Renal pelvis (tissue), 3 donors: ENCODE data around the gene DCAF8L1. TPM values are rescaled to one million over a fixed set of nuclear protein-coding genes. Genes with fewer than 3 reads are reported as not detected.

Experiments used
- polyA plus RNA-seq, 3 donors: library from polyadenylated mRNA; unstranded; fragments of 120-200 nt; gene quantifications; one replicate each; pipeline ENCODE4 v1.2.1, GENCODE V29; 2013; ENCODE audit not compliant: insufficient read length in 3 of 3

Gene DCAF8L1
- polyA plus RNA-seq, 3 donors, result not detected

Other genes with a start within 250 kb of the DCAF8L1 start
- not detected for gene MAGEB10, start 173.5 kb downstream of the DCAF8L1 start, polyA plus RNA-seq